Activated CD8-positive, alpha-beta memory T cell treated with anti-CD3 and anti-CD28 coated beads, Interleukin-2, amount 10 ng/mL, durations not matched to agents 7 days and 5 days (primary cell): ENCODE measurements around the gene DNAJB13. TPM values are rescaled to one million over a fixed set of nuclear protein-coding genes. Genes with fewer than 3 reads are reported as not detected.
"Not testable (repeated sequence)": the region's sequence is repeated elsewhere in the genome, so short reads cannot be mapped to it uniquely, and the experiment has no call there.

ENCODE experiments used
- ATAC-seq: fragments of 150-1000 bp; cut with Tn5 transposase; one replicate; pipeline ENCODE4 v1.10.0; 2021; ENCODE audit warnings: moderate library complexity
- CTCF ChIA-PET: fragments of 350-600 bp; sonication (Branson Sonifier 250); formaldehyde crosslinking; loops from one replicate; lab custom pipeline; 2021; ENCODE audit warnings: antibody characterized with exemption; lab: Charles Lee
- DNase-seq: peaks from one replicate; pipeline ENCODE4 v3.0.0-alpha.2; 2020
- H3K27ac Mint-ChIP-seq: one replicate; pipeline ENCODE4 v1.8.0; 2021; ENCODE audit warnings: mild to moderate bottlenecking, mixed read lengths
- H3K27me3 Mint-ChIP-seq: one replicate; pipeline ENCODE4 v1.8.0; 2021; ENCODE audit warnings: mixed read lengths
- H3K36me3 Mint-ChIP-seq: one replicate; pipeline ENCODE4 v1.8.0; 2021; ENCODE audit warnings: mild to moderate bottlenecking, mixed read lengths
- H3K4me1 Mint-ChIP-seq: one replicate; pipeline ENCODE4 v1.8.0; 2021; ENCODE audit warnings: mixed read lengths
- H3K4me3 Mint-ChIP-seq: one replicate; pipeline ENCODE4 v1.8.0; 2021; ENCODE audit warnings: mild to moderate bottlenecking, moderate library complexity, mixed read lengths
- H3K9me3 Mint-ChIP-seq: one replicate; pipeline ENCODE4 v1.8.0; 2022; ENCODE audit warnings: low read depth, mixed read lengths
- total RNA-seq, 2 experiments: library from RNA; stranded (reverse); gene quantifications; one replicate each; pipeline ENCODE4 v1.2.3, GENCODE V29; 2021

The DNAJB13 gene, protein sequence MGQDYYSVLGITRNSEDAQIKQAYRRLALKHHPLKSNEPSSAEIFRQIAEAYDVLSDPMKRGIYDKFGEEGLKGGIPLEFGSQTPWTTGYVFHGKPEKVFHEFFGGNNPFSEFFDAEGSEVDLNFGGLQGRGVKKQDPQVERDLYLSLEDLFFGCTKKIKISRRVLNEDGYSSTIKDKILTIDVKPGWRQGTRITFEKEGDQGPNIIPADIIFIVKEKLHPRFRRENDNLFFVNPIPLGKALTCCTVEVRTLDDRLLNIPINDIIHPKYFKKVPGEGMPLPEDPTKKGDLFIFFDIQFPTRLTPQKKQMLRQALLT
- total RNA-seq: under 1 TPM; 0.26 to 0.29 TPM

DNA sequence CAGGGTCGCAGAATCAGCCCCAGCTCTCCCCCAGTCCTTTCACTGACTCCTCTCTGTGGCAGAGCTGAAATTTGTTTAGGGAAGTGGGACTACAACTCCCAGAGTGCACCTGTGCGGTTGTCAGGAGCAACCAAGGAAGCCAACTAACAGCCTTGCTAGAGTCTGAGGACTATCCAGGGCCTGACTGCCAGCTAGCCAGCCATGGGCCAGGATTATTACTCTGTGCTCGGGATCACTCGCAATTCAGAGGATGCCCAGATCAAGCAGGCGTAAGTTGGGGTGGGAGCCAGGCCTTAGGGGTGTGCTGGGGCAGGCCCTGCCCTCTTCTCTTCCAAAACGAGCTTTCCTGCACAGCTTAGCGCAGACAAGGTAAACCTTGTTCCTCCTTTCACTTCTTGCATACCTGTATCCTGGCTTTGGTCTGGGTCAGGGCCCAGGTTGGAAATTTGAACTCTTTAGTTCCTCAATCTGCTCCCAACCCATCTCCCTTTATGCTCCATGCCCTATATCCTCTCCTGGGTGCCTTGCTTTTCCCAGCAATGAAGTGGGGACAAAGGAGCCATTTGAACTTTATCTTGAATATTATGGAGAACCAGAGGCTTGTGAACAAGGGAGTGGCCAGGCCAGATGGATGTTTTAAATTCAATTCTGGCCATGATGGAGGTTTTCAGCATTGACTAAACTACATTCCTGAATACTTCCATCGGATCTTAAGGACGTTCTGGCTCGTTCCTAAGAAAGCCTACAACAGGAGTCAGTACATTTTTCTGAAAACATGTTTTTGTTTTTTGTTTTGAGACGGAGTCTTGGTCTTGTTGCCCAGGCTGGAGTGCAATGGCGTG is at the start of gene DNAJB13:
Gene DNAJB13 (plus strand): TSS at position 158 of the 842 bp plus-strand sequence. CDS start 44 bp downstream, at position 202.
- CTCF ChIA-PET: interaction anchor here (0.5 kb wide), 1 partner anchor 108 kb away, joined by 3 read pairs; no protein-coding TSS in a partner anchor
- DNase-seq (no peak), ATAC-seq (peak; percentile 65)
- Mint-ChIP-seq H3K9me3 (no peaks in the 10 kb centered on the region), H3K27me3 (peaks cover 2% of the 10 kb centered on the region), H3K27ac (no peak within 1 kb of the TSS), H3K4me3 (no peak within 1 kb of the TSS), H3K4me1 (no peaks in the 10 kb centered on the region), H3K36me3 (no peaks in the 10 kb centered on the region)

DNA sequence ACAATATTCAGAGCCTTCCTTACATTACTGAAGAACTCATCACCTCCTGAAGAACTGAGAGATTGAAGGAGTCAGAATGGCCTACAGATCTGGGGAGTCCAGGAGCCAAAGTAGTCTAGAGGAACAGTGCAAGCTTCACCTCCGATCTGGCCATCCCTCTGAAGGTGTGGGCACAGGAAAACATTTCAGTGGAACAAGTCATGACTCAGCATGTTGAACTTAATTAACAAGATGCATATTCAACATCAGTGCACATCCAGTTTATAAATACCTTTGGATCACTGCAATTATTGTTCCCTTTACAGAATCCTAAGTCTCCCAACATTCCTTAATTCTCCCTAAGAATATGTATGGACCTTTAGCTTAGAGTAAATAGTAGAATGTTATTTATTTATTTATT is 48.5 kb upstream of the DNAJB13 start:
- Mint-ChIP-seq H3K27me3 (no peaks in the 10 kb centered on the region), H3K36me3 (peaks cover 20% of the 10 kb centered on the region), H3K4me3 (no peak overlapping the region), H3K9me3 (no peaks in the 10 kb centered on the region), H3K27ac (no peak overlapping the region), H3K4me1 (no peaks in the 10 kb centered on the region)
- CTCF ChIA-PET: no interaction called here
- DNase-seq (no peak), ATAC-seq (no peak)

DNA sequence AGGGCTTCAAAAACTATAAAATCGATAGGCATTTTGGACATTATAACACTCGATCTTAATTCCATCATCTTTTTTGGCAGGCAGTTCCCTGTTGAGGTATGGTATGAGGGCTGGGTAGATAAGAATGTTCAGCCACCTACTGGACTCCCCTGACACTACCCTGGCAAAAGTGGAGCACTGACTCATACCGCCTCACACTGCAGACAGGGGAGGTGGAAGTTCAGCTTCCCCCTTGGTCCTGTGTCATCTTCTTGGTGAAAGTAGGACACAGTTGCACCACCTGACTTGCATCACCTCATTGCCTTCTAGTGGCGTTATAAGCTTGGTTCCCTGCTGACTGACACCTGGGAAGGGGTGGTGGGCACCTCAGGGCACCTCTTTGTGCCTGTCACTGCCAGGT is 43.6 kb upstream of the DNAJB13 start:
- no peaks in the 10 kb centered on the region for H3K27me3 Mint-ChIP-seq
- ATAC-seq (no peak), DNase-seq (no peak)
- CTCF ChIA-PET: no interaction called here
- no peaks in the 10 kb centered on the region for H3K9me3 Mint-ChIP-seq
- H3K4me1 Mint-ChIP-seq: no peaks in the 10 kb centered on the region
- no peak overlapping the region for H3K27ac Mint-ChIP-seq
- H3K36me3 Mint-ChIP-seq: peaks cover 14% of the 10 kb centered on the region
- no peak overlapping the region for H3K4me3 Mint-ChIP-seq

DNA sequence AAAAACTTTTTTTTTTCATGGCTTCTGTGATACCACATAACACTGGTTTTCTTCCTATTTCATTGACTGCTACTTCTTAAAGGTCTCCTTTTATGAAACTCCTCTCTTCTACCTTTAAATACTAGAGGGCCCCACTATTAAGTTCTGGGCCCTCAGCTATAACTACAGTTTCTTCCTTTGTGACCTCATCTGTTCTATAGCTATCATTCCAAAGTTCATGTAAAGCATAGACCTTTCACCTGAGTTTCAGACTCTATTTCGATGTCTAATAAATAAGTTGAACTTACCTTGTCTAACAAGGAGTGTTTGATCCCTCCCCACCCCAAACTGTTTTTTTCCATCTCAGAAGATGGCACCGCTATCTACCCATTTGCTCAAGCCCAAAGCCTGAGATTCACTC is 38.8 kb upstream of the DNAJB13 start:
- no peaks in the 10 kb centered on the region for H3K4me1 Mint-ChIP-seq
- CTCF ChIA-PET: no interaction called here

DNA sequence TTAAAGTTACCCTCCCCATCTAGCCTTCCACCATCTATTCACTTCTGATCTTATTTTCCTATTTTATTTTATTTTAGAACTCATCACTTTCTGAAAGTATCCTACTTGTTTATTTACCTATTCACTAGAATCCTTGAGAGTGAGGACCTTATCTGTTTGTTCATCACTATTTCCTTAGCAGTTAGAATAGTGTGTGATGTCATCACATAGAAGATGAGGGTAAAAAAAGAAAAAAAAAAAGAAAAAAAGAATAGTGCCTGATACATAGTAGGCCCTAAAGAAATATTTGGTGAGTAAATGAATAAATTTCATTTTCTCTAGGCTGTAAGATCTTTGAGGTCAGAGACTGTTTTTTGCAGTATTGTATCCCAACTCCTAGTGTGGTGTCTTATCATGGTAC is 37.4 kb upstream of the DNAJB13 start:
- peaks cover 30% of the 10 kb centered on the region for H3K36me3 Mint-ChIP-seq
- no peak overlapping the region for H3K4me3 Mint-ChIP-seq
- H3K27me3 Mint-ChIP-seq: no peaks in the 10 kb centered on the region
- no peak for DNase-seq
- CTCF ChIA-PET: no interaction called here
- H3K27ac Mint-ChIP-seq: no peak overlapping the region
- ATAC-seq: no peak
- no peaks in the 10 kb centered on the region for H3K4me1 Mint-ChIP-seq
- no peaks in the 10 kb centered on the region for H3K9me3 Mint-ChIP-seq

More for the DNA sequence above, 38.8 kb upstream of the DNAJB13 start:
- H3K36me3 Mint-ChIP-seq: peaks cover 27% of the 10 kb centered on the region
- no peak for DNase-seq
- no peak for ATAC-seq
- no peak overlapping the region for H3K4me3 Mint-ChIP-seq
- no peaks in the 10 kb centered on the region for H3K27me3 Mint-ChIP-seq
- H3K9me3 Mint-ChIP-seq: no peaks in the 10 kb centered on the region
- no peak overlapping the region for H3K27ac Mint-ChIP-seq

DNA sequence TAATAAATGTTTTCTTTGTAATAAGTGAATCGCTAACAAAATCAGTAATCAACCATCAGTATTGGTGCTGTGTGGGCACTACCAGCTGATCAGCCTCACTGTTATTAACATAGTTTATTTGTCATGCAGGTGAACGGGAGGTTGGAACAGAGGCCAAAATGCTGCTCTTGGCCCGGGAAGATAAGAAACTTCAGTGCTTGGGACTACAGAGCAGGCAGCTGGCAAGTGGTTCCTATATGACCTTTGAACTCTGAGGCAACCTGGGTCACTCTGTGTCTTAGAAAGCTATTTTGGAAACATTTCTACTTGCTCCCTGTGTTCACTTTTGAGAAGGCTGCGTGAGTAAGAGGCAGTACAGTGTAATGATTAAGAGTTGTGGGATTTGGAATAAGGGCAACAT is 36.5 kb upstream of the DNAJB13 start:
- Mint-ChIP-seq H3K4me1 (no peaks in the 10 kb centered on the region), H3K27ac (no peak overlapping the region), H3K36me3 (peaks cover 36% of the 10 kb centered on the region), H3K9me3 (no peaks in the 10 kb centered on the region), H3K4me3 (no peak overlapping the region), H3K27me3 (no peaks in the 10 kb centered on the region)
- ATAC-seq (no peak), DNase-seq (no peak)
- CTCF ChIA-PET: interaction anchor here (0.7 kb wide), 1 partner anchor 341 kb away, joined by 3 read pairs; no protein-coding TSS in a partner anchor

DNA sequence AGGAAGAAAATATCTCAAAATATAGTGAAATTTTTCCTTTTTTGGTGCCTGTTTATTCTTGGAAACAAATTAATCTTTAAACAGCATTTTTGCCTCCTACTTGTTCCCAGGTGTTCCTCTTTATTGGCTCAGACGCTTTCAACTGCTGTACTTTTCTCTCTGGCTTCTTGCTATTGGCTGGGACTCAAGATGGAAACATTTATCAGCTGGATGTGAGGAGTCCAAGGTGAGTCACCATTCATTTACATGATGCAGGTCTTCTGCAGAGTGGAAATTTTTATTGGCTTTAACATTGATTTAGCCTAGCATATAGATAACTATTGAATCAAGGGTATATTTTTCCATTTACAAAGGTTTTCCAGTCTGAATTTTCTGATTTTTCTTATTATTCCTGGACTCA is 34.4 kb upstream of the DNAJB13 start:
- CTCF ChIA-PET: interaction anchor here (0.9 to 1.1 kb wide), 3 partner anchors 10 to 291 kb away, joined by 3 read pairs; no protein-coding TSS in a partner anchor
- no peak for ATAC-seq
- no peaks in the 10 kb centered on the region for H3K27me3 Mint-ChIP-seq

DNA sequence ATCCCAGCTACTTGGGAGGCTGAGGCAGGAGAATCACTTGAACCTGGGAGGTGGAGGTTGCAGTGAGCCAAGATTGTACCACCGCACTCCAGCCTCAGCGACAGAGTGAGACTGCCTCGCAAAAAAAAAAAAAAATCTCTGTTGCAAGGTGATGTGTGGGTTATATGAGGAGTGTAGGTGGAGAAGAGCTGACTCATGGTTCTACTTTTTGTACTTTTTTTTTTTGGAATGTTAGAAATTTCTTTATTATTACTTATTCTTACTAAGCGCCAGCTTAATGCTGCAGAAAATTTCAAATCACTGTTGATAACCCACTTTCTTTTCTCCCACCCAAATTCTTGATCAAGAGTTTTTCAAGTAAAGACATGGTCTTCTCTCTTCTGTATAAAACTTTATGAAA is 29.6 kb upstream of the DNAJB13 start:
- CTCF ChIA-PET: interaction anchor here (1.3 kb wide), 1 partner anchor 11 kb away, joined by 3 read pairs; no protein-coding TSS in a partner anchor
- Mint-ChIP-seq H3K9me3 (no peaks in the 10 kb centered on the region), H3K4me3 (no peak overlapping the region), H3K27ac (no peak overlapping the region), H3K27me3 (no peaks in the 10 kb centered on the region), H3K36me3 (peaks cover 28% of the 10 kb centered on the region), H3K4me1 (no peaks in the 10 kb centered on the region)
- DNase-seq (no peak), ATAC-seq (no peak)

More for the DNA sequence above, 34.4 kb upstream of the DNAJB13 start:
- Mint-ChIP-seq H3K4me3 (no peak overlapping the region), H3K9me3 (no peaks in the 10 kb centered on the region), H3K36me3 (peaks cover 34% of the 10 kb centered on the region), H3K27ac (no peak overlapping the region), H3K4me1 (no peaks in the 10 kb centered on the region)
- no peak for DNase-seq

DNA sequence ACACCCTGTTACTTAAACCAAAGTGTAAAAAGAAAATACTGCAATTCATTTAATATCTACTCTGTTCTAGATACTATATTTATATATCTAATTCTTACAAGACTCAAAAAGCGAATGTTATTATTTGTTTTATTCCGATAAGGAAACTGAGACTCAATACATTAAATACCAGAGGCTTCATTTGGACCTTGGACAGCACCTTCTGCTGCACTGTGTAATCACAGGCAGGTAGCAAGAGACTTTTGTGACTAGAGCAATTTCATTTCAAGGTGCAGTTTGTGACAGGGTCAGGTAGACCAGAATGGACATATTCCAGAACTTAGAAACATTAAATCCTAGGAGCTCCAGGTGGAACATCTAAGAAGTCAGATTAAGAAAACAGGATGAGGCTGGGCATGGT is 21.4 kb upstream of the DNAJB13 start:
- no peak overlapping the region for H3K4me3 Mint-ChIP-seq
- no peak overlapping the region for H3K27ac Mint-ChIP-seq
- H3K36me3 Mint-ChIP-seq: peaks cover 25% of the 10 kb centered on the region
- no peak for DNase-seq
- no peak for ATAC-seq
- CTCF ChIA-PET: no interaction called here
- H3K4me1 Mint-ChIP-seq: no peaks in the 10 kb centered on the region
- no peaks in the 10 kb centered on the region for H3K9me3 Mint-ChIP-seq
- H3K27me3 Mint-ChIP-seq: no peaks in the 10 kb centered on the region

DNA sequence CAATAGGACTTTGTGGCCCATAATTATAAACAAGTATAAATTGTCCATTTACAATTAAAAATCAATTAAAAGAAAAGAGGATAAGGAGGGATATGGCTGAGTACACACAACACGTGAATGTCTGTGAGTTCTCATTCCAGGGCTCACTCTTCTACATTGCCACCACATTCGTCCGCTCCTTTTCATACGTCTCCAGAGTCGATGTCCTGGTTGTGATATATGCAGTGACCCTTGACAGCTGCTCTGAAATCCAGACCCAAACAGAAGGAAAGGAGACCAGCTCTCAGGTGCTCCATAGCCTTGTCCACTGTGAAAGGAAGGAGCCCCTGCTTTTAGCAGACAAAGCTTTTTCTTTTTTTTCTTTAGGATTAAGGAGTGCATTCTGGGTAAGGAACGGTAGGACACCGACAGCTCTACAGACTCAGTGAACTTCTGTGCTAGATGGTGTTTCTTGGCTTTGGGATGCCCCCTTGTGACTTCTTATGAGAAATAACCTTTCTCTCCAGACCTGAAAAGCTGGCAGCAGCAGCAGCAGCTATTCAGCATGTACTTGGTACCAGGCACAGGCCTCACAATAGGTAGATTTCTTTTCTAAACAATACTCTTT is 19.7 kb upstream of the DNAJB13 start:
- peak; percentile 63 for ATAC-seq
- Mint-ChIP-seq H3K4me1 (no peaks in the 10 kb centered on the region), H3K27me3 (no peaks in the 10 kb centered on the region), H3K36me3 (peaks cover 24% of the 10 kb centered on the region), H3K9me3 (no peaks in the 10 kb centered on the region), H3K4me3 (no peak overlapping the region), H3K27ac (no peak overlapping the region)
- CTCF ChIA-PET: interaction anchor here (0.9 to 1.9 kb wide), 8 partner anchors 12 to 390 kb away, joined by 3 to 11 read pairs (median 4); no protein-coding TSS in a partner anchor
- no peak for DNase-seq

DNA sequence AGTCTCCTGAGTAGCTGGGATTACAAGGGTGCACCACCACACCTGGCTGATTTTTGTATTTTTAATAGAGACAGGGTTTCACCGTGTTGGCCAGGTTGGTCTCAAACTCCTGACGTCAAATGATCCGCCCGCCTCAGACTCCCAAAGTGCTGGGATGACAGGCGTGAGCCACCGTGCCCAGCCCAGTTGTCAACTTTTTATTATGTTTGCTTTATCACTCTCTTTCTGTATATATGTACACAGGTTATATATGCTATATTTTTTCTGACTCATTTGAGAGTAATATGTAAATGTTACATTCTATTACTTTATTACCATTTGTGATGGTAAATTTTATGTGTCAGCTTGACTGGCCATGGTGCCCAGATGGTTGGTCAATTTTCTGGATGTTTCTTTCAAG is 18.9 kb upstream of the DNAJB13 start:
- Mint-ChIP-seq H3K4me1 (no peaks in the 10 kb centered on the region), H3K27ac (no peak overlapping the region), H3K27me3 (no peaks in the 10 kb centered on the region), H3K36me3 (peaks cover 22% of the 10 kb centered on the region), H3K9me3 (no peaks in the 10 kb centered on the region), H3K4me3 (no peak overlapping the region)
- CTCF ChIA-PET: interaction anchor here (0.9 to 1.9 kb wide), 7 partner anchors 11 to 390 kb away, joined by 3 to 11 read pairs (median 3); no protein-coding TSS in a partner anchor
- DNase-seq: no peak
- ATAC-seq: no peak

DNA sequence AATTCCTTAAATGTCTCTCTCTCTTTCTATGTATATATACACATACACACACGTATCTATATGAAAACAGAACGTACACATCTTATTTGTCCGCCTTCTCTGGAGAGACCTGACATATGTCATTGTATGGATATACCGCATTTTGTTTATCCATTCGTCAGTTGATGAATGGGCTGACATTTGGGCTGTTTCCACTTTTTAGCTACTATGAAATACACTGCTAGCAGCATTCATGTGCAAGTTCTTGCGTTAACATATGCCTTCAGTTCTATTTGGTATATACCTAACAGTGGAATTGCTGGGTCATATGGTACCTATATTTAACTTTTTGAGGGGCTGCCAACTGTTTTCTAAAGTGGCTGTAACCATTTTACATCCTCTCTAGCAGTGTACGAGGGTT is 18.0 kb upstream of the DNAJB13 start:
- Mint-ChIP-seq H3K4me3 (no peak overlapping the region), H3K27ac (no peak overlapping the region), H3K9me3 (no peaks in the 10 kb centered on the region), H3K36me3 (peaks cover 17% of the 10 kb centered on the region), H3K27me3 (no peaks in the 10 kb centered on the region), H3K4me1 (no peaks in the 10 kb centered on the region)
- DNase-seq (no peak), ATAC-seq (no peak)
- CTCF ChIA-PET: interaction anchor here (1.1 to 1.9 kb wide), 2 partner anchors 31 to 272 kb away, joined by 3 to 5 read pairs; no protein-coding TSS in a partner anchor

DNA sequence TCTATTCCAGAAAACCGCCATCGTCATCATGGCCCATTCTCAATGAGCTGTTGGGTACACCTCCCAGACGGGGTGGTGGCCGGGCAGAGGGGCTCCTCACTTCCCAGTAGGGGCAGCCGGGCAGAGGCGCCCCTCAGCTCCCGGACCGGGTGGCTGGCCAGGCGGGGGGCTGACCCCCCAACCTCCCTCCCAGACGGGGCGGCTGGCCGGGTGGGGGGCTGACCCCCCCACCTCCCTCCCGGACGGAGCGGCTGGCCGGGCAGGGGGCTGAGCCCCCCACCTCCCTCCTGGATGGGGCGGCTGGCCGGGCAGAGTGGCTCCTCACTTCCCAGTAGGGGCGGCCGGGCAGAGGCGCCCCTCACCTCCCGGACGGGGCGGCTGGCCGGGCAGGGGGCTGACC is 14.8 kb upstream of the DNAJB13 start:
- DNase-seq, H3K9me3 Mint-ChIP-seq, H3K4me1 Mint-ChIP-seq, ATAC-seq, H3K27me3 Mint-ChIP-seq, H3K4me3 Mint-ChIP-seq, H3K27ac Mint-ChIP-seq, CTCF ChIA-PET: not testable (repeated sequence)
- H3K36me3 Mint-ChIP-seq: peaks cover 14% of the 10 kb centered on the region
